HepG2 (cell line): Measurements from ENCODE around the gene DEPDC1. TPM values are rescaled to one million over a fixed set of nuclear protein-coding genes. Genes with fewer than 3 reads are reported as not detected.

Experiments used
- ATAC-seq: fragments of 200-7000 bp; cut with Tn5 transposase; 3 replicates; pipeline ENCODE4 v1.9.1; 2020; ENCODE audit warnings: mild to moderate bottlenecking, moderate library complexity
- BruUV-seq: library from RNA; stranded (reverse); fragments of 400-500 nt; replicated peaks from 2 replicates; lab custom pipeline; 2021; lab: Mats Ljungman, UMichigan
- CTCF ChIA-PET: fragments of 300-600 bp; formaldehyde crosslinking; extraction: SDS; loops from one replicate; lab custom pipeline; 2021; ENCODE audit warnings: low total read pairs, inconsistent platforms, low intra/inter-chr PET ratio; lab: Yijun Ruan, JAX
- POLR2A ChIA-PET: fragments of 350-600 bp; sonication (Branson Sonifier 250); formaldehyde crosslinking; loops from one replicate; lab custom pipeline; 2020; ENCODE audit warnings: antibody characterized with exemption, inconsistent platforms; lab: Yijun Ruan, JAX
- DNase-seq: peaks from one replicate; pipeline ENCODE4 v3.0.0-alpha.2; 2015; ENCODE audit warnings: low spot score
- FAIRE-seq: peaks from 3 replicates; lab custom pipeline; 2011; peaks lifted over from hg19 to GRCh38; lab: Jason Lieb, UNC
- H2AFZ ChIP-seq: one replicate; pipeline ENCODE4 v1.6.1; 2011; ENCODE audit warnings: low read length, inconsistent platforms
- H3K27ac ChIP-seq: fragments of 300-600 bp; 3 replicates; pipeline ENCODE4 v1.8.0; 2011; ENCODE audit warnings: mixed run types, mild to moderate bottlenecking, mixed read lengths, low read length, inconsistent platforms; ENCODE audit not compliant: insufficient read depth; ENCODE audit errors: extremely low read length
- H3K27me3 ChIP-seq, 2 experiments: fragments of 200-600 bp in 1 of 2; 2 replicates in 1 of 2; 3 replicates in 1 of 2; pipeline versions ENCODE4 v1.6.0 to v1.8.0; 2011; ENCODE audit warnings: low read length in 2 of 2, mild to moderate bottlenecking in 2 of 2, moderate library complexity in 2 of 2, inconsistent platforms in 1 of 2; ENCODE audit not compliant: insufficient read depth in 2 of 2, control insufficient read depth in 1 of 2
- H3K36me3 ChIP-seq, 2 experiments: fragments of 200-600 bp in 1 of 2; replicated peaks in 1 of 2; 2 replicates in 1 of 2; 3 replicates in 1 of 2; pipeline versions ENCODE4 v1.5.1 to v1.8.0; 2011; ENCODE audit warnings: low read length in 2 of 2, inconsistent platforms in 1 of 2; ENCODE audit not compliant: insufficient read depth in 2 of 2, control insufficient read depth in 1 of 2
- H3K4me1 ChIP-seq: 2 replicates; pipeline ENCODE4 v1.5.1; 2012; ENCODE audit warnings: low read length, inconsistent platforms; ENCODE audit not compliant: insufficient read depth
- H3K4me2 ChIP-seq: 2 replicates; pipeline ENCODE4 v1.6.0; 2011; ENCODE audit warnings: low read depth, low read length, inconsistent platforms
- H3K4me3 ChIP-seq, 3 experiments: fragments of 200-600 bp in 1 of 3; sonication (generic), shearing (Covaris generic) in 1 of 3; replicated peaks in 1 of 3; 2 replicates each; pipeline ENCODE4 v1.5.1; 2011 to 2016; ENCODE audit warnings: low read length in 3 of 3, inconsistent platforms in 2 of 3, low read depth in 2 of 3, mild to moderate bottlenecking in 2 of 3, control low read depth in 1 of 3, mixed read lengths in 1 of 3; ENCODE audit not compliant: insufficient read depth in 1 of 3
- H3K79me2 ChIP-seq: one replicate; pipeline ENCODE4 v1.6.1; 2011; ENCODE audit warnings: low read length, inconsistent platforms; ENCODE audit not compliant: insufficient read depth
- H3K9ac ChIP-seq: 2 replicates; pipeline ENCODE4 v1.6.0; 2011; ENCODE audit warnings: mild to moderate bottlenecking, low read depth, low read length, inconsistent platforms; ENCODE audit not compliant: insufficient read depth
- H3K9me3 ChIP-seq: 2 replicates; pipeline ENCODE4 v1.5.1; 2012; ENCODE audit warnings: mild to moderate bottlenecking, low read length
- H4K20me1 ChIP-seq: 2 replicates; pipeline ENCODE4 v1.6.0; 2011; ENCODE audit warnings: inconsistent platforms, mild to moderate bottlenecking, low read length, moderate library complexity; ENCODE audit not compliant: insufficient read depth
- ELF1 ChIP-seq: sonication (generic); formaldehyde crosslinking; IDR thresholded peaks from 2 replicates; pipeline ENCODE4 v1.4.0; 2020; ENCODE audit warnings: missing genetic modification reagents
- GTF2F1 ChIP-seq: fragments of 150-350 bp; IDR thresholded peaks from 2 replicates; pipeline ENCODE4 v1.6.1; 2014; ENCODE audit warnings: low read length
- KDM2A ChIP-seq: sonication (generic); formaldehyde crosslinking; IDR thresholded peaks from 2 replicates; pipeline ENCODE4 v1.4.0; 2020; ENCODE audit warnings: low read depth, missing genetic modification reagents, borderline replicate concordance
- NR2C2 ChIP-seq: sonication (generic); formaldehyde crosslinking; IDR thresholded peaks from 2 replicates; pipeline ENCODE4 v1.4.0; 2020; ENCODE audit warnings: missing genetic modification reagents, mild to moderate bottlenecking, moderate library complexity, borderline replicate concordance
- SAFB2 ChIP-seq: sonication (generic); formaldehyde crosslinking; IDR thresholded peaks from 2 replicates; pipeline ENCODE4 v1.5.1; 2020; ENCODE audit warnings: missing genetic modification reagents, low read depth, mild to moderate bottlenecking, borderline replicate concordance
- ZFP82 ChIP-seq: sonication (generic); formaldehyde crosslinking; IDR thresholded peaks from 2 replicates; pipeline ENCODE4 v1.5.1; 2020; ENCODE audit warnings: mild to moderate bottlenecking, missing genetic modification reagents, borderline replicate concordance
- ZGPAT ChIP-seq: IDR thresholded peaks from 2 replicates; pipeline ENCODE4 v1.6.1; 2016; ENCODE audit warnings: mild to moderate bottlenecking
- ZHX2 ChIP-seq, 2 experiments: sonication (generic) in 1 of 2; formaldehyde crosslinking in 1 of 2; IDR thresholded peaks; 2 replicates each; pipeline versions ENCODE4 v1.6.1 to v1.9.0; 2014 to 2022; ENCODE audit warnings: antibody characterized with exemption in 1 of 2, borderline replicate concordance in 1 of 2, inconsistent platforms in 1 of 2, low read depth in 1 of 2, missing genetic modification reagents in 1 of 2
- ZNF276 ChIP-seq: sonication (generic); formaldehyde crosslinking; IDR thresholded peaks from 2 replicates; pipeline ENCODE4 v1.4.0; 2020; ENCODE audit warnings: mild to moderate bottlenecking, low read depth, missing genetic modification reagents
- WGBS: methylation state at CpG from one replicate; pipeline ENCODE4 v1.1.6; 2017; ENCODE audit warnings: low lambda C conversion rate; 5-methylcytosine and 5-hydroxymethylcytosine counted together
- in situ Hi-C: cut with HindIII; loops from 2 replicates; pipeline ENCODE4 v1.10.0; 2017; ENCODE audit warnings: low pct_unique_long_range_greater_than_20kb; ENCODE audit not compliant: extremely low pct_ligation_motif_present
- intact Hi-C: fragments of 100-400 bp; cut with micrococcal nuclease; formaldehyde crosslinking; loops from one replicate; pipeline ENCODE4 v1.10.0; 2022; ENCODE audit not compliant: unreplicated experiment
- polyA plus RNA-seq, 8 experiments: library from polyadenylated mRNA; depleted of rRNA in 3 of 8; stranded (reverse) in 7 of 8; unstranded in 1 of 8; fragments of >200 nt; fragmentation: Illumina TruSeq in 4 of 8; extraction: Trizol in 4 of 8; gene quantifications; 2 replicates each; pipeline versions ENCODE4 v1.2.1 to v1.2.3, GENCODE V29; 2011 to 2016; ENCODE audit warnings: low read depth in 4 of 8, missing spikeins in 1 of 8, mixed read lengths in 1 of 8; ENCODE audit not compliant: insufficient read depth in 1 of 8
- total RNA-seq, 5 experiments: library from RNA; depleted of rRNA; stranded (reverse); fragments of >200 nt; fragmentation: Illumina TruSeq; extraction: Trizol; gene quantifications; 2 replicates each; pipeline ENCODE4 v1.2.3, GENCODE V29; 2016; ENCODE audit warnings: low read depth in 1 of 5

DEPDC1 gene
- total and polyA plus RNA-seq, 2 of the 13 experiments (the other 11 are each of a cell fraction or from before 2014, with no cell fraction given) = 7.0 to 20.2 TPM

DNA sequence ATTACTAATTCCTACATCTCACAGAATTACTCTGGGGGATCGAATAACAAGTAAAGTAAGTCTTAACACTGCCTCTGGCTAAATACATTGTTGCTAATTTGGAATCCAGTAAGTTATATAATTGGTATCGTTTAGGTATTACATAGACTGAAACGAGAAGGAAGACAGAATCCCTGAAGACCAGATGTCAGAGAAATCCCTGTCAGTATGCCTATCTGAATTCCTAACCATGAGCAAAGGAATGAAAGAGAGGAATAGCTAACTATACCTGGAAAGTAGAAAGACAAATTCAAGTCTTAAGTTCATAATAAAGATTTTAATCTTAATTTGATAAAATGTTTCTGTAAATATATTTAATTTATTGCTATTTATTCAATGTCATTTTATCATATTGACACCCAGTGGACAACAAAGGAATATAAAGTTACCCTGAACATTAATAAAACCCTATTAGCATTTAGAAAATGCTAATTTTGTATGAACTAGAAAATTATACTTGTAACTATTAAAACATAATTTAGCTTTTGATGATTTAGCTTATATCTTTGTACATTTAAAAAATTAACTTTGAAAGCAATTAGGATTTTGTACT is 11.4 kb downstream of the DEPDC1 start:
- no peaks in the 10 kb centered on the region for H3K9me3 ChIP-seq
- TF ChIP-seq SAFB2 (CRISPR knock-in tag) (no peak), KDM2A (CRISPR knock-in tag) (no peak), ZHX2 (IDR thresholded peaks at IDR 0.05; ENCODE audit: low read depth) (no peak), ZHX2 (CRISPR knock-in tag; IDR thresholded peaks at IDR 0.05; ENCODE audit: borderline replicate concordance) (no peak), ELF1 (CRISPR knock-in tag) (no peak), ZNF276 (CRISPR knock-in tag) (no peak), GTF2F1 (no peak), ZGPAT (CRISPR knock-in tag) (no peak), NR2C2 (no peak), ZFP82 (no peak)
- FAIRE-seq (no peak), DNase-seq (no peak), ATAC-seq (no peak)
- H3K27ac ChIP-seq = no peak overlapping the region
- in situ Hi-C loops = no loop called here
- no peaks in the 10 kb centered on the region for H4K20me1 ChIP-seq
- H3K4me1 ChIP-seq = no peaks in the 10 kb centered on the region
- no peak overlapping the region for H3K9ac ChIP-seq
- intact Hi-C loops = no loop called here
- H3K4me3 ChIP-seq = no peak overlapping the region
- POLR2A ChIA-PET = no interaction called here
- no TSS peak for BruUV-seq
- H2AFZ ChIP-seq = no peak overlapping the region
- no peak overlapping the region for H3K4me2 ChIP-seq
- CTCF ChIA-PET = no interaction called here
- peaks cover 1 to 16% of the 10 kb centered on the region in 2 experiments; a peak in 3 of 5 replicates for H3K36me3 ChIP-seq
- H3K27me3 ChIP-seq = no peaks in the 10 kb centered on the region
- H3K79me2 ChIP-seq = no peaks in the 10 kb centered on the region
- WGBS = 87% methylated on average over 3 of the region's 3 CpGs
